Measurements from ENCODE around the gene FGF10.

DNA sequence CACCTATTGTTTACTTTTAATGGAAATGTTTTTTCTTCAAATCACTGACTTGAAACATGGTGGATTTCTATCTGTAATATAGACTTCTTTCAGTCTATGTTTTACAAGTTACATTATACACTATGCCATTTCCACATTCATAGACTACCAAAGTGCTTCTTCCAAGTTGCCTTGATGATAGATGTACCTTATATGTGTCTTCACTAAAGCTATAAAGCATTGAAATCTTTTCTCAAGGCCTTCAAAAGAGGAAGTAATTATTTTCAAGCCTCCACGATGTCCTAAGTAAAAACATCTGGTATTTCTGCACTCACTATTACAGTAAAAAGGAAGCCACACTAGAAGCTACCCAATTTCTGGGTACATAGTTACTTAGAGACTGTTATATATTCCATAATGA lies 113.3 kb downstream of the FGF10 start:
- TF ChIP-seq, protein P1, sequence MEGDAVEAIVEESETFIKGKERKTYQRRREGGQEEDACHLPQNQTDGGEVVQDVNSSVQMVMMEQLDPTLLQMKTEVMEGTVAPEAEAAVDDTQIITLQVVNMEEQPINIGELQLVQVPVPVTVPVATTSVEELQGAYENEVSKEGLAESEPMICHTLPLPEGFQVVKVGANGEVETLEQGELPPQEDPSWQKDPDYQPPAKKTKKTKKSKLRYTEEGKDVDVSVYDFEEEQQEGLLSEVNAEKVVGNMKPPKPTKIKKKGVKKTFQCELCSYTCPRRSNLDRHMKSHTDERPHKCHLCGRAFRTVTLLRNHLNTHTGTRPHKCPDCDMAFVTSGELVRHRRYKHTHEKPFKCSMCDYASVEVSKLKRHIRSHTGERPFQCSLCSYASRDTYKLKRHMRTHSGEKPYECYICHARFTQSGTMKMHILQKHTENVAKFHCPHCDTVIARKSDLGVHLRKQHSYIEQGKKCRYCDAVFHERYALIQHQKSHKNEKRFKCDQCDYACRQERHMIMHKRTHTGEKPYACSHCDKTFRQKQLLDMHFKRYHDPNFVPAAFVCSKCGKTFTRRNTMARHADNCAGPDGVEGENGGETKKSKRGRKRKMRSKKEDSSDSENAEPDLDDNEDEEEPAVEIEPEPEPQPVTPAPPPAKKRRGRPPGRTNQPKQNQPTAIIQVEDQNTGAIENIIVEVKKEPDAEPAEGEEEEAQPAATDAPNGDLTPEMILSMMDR (IDR thresholded peaks at IDR 0.05) = no peak
- no peak for TF ChIP-seq POLR2A (IDR thresholded peaks at IDR 0.05)
